ENCODE measurements around the gene LRP3. TPM values are rescaled to one million over a fixed set of nuclear protein-coding genes. Genes with fewer than 3 reads are reported as not detected.

The LRP3 gene
- total RNA-seq, 1 donor, result 11.2 TPM

GRCh38 chr19:33226550-33227241 lies 32.6 kb downstream of the LRP3 start:
- no peak for TF ChIP-seq CTCF (IDR thresholded peaks at IDR 0.05; ENCODE audit: insufficient read depth, low read depth, low read length)

GRCh38 chr19:33227242-33227650 lies 33.1 kb downstream of the LRP3 start:
- peak; percentile 83 for DNase-seq (ENCODE audit: low read depth)
- TF ChIP-seq CTCF (IDR thresholded peaks at IDR 0.05; ENCODE audit: insufficient read depth, low read depth, low read length), result no peak

More at GRCh38 chr19:33226550-33227241, 32.6 kb downstream of the LRP3 start:
- peak; percentile 44 for DNase-seq (ENCODE audit: low read depth)
- H3K4me3 ChIP-seq (ENCODE audit: low read depth, low read length), result peak overlapping the region; percentile 42

GRCh38 chr19:33227870-33228599 lies 33.9 kb downstream of the LRP3 start:
- TF ChIP-seq CTCF (IDR thresholded peaks at IDR 0.05; ENCODE audit: insufficient read depth, low read depth, low read length), result no peak
- H3K4me3 ChIP-seq (ENCODE audit: low read depth, low read length), result no peak overlapping the region
- no peak for DNase-seq (ENCODE audit: low read depth)

More at GRCh38 chr19:33227242-33227650, 33.1 kb downstream of the LRP3 start:
- H3K4me3 ChIP-seq (ENCODE audit: low read depth, low read length), result peak overlapping the region; percentile 42

- DNase-seq (ENCODE audit: low read depth), result no peak
- TF ChIP-seq CTCF (IDR thresholded peaks at IDR 0.05; ENCODE audit: insufficient read depth, low read depth, low read length), result no peak
- no peak overlapping the region for H3K4me3 ChIP-seq (ENCODE audit: low read depth, low read length)
Measured at GRCh38 chr19:33229962-33230361, 35.8 kb downstream of the LRP3 start.

GRCh38 chr19:33231511-33231910 lies 37.4 kb downstream of the LRP3 start:
- peak; percentile 91 for DNase-seq (ENCODE audit: low read depth)
- H3K4me3 ChIP-seq (ENCODE audit: low read depth, low read length), result no peak overlapping the region
- TF ChIP-seq CTCF (IDR thresholded peaks at IDR 0.05; ENCODE audit: insufficient read depth, low read depth, low read length), result no peak

GRCh38 chr19:33232656-33233055 lies 38.5 kb downstream of the LRP3 start:
- no peak for DNase-seq (ENCODE audit: low read depth)
- no peak overlapping the region for H3K4me3 ChIP-seq (ENCODE audit: low read depth, low read length)
- TF ChIP-seq CTCF (IDR thresholded peaks at IDR 0.05; ENCODE audit: insufficient read depth, low read depth, low read length), result no peak

Data from fibroblast of villous mesenchyme (primary cell).